NCI-H1417 treated with DMSO at 0.1 percent for 48 hours (cell line): Measurements from ENCODE around the gene SEMA3G.

Experiments
- DNase-seq: peaks from one replicate; lab custom pipeline; 2025; lab: John Stamatoyannopoulos, UW

SEMA3G gene

GRCh38 chr3:52479037-52479876, 34.4 kb upstream of the SEMA3G start:
- no peak for DNase-seq

DNA sequence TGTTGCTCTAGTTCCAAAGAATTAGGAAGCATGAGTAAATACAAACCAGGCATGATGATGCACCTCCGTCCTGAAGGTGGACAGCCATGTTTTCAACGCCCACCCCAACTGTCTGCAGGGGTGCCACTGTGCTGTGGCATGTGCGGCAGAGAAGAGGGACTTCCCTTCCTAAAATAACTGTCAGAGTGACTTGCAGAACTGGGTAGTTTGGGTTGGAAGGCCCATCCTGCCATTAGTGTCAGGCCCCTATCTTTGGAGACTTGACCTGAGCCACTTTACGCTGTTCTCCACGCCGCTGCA, 32.8 kb upstream of the SEMA3G start:
- DNase-seq = no peak

GRCh38 chr3:52477076-52477795, 32.3 kb upstream of the SEMA3G start:
- no peak for DNase-seq

GRCh38 chr3:52473026-52473425, 28.1 kb upstream of the SEMA3G start:
- no peak for DNase-seq

GRCh38 chr3:52472239-52473000, 27.5 kb upstream of the SEMA3G start:
- DNase-seq = no peak

DNA sequence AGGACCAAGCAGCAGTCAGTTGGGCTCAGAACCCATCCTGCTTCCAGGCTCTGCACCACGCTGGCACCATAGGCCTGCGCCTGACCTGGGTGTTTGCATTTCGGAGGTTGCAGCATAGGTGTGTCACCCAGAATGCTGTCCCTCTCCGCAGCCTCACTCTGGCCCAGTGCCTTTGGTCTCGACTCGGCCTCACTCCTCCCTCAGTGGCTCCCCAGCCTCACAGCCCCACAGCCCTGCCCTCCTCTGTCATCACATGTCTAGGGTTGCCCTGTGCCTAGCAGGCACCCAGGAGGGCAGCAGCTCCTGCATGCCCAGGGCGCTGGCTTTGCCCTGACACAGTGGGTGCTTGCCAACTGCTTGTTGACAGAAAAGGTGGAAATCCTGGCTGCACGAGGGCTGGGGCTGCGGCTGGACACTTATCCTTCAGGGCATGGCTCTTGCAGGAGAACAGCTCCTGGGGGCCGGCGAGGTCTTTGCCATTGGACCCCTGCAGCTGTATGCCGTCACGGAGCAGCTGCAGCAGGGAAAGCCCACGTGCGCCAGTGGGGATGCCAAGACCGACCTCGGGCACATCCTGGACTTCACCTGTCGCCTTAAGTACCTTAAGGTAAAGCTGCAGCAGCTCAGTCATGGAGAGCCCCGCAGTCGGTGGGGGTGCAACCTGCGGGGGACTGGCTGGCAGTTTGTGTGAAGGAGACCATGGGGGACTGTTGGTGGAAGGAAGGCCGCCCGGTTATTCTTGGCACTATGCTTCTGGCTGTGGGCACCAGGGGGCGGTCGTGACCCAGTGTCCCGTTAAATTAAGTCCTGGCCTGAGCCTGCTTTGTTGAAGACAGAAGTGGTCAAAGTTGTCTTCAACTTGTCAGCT, 26.7 kb upstream of the SEMA3G start:
- DNase-seq = no peak

DNA sequence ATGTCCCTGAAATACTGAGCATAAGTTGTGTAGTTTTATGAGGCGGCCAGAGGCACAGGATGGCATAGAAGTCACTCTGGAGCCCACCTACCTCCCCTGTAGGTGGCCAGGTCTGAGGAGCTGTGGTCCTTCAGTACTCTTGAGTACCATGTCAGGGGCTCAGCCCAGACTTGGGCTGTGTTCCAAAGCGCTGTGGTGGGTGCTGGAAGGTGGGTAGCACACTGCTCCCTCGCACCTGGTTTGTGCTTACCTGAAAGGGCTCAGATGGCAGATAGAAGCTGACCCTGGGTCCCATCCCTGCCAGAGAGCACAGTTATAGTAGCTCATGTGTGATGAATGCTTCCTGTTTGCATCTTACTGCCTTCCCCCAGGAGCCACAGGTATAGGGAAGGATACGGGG, 26.0 kb upstream of the SEMA3G start:
- DNase-seq = no peak

DNA sequence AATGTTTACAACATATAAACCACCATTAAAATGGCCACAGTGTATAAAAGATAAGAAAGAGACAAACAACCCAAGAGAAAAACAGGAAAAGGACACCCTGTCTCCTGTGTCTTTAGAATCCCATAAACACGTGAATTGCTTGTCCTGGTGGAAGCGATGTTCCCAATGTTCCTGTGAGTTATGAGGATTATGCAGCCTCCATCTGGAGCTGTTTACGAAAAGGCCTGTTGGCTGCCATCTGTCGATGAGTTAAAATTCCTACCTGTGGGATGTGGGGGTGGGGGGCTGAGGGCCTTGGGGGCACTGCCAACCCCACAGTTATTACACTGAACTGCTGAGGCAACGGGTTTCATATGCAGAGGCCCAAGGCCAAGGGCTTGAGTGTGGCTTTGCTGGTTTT, 24.1 kb upstream of the SEMA3G start:
- DNase-seq = no peak

DNA sequence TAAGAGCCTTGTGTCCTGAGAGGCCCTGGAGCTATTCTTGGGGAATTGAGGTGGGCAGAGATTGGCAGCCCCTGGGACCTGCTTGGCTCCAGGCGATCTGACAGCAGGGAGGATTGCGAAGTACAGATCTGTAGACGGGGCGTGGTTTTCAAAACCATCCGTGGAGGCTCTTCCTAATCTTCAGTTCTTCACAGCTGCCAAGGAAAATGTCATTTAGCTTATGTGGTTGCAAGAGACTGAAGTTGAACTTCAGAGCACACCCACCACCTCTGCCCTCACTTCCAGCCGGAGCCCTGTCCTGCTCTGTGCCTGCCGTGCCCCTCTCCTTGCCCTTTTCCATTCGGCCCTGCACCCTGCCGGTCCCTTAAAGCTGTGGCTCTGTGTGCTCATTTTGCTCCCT, 23.4 kb upstream of the SEMA3G start:
- DNase-seq = no peak

- no peak for DNase-seq
These were observed 18.5 kb upstream of the SEMA3G start for GRCh38 chr3:52463416-52463815.

- no peak for DNase-seq
These were observed 17.0 kb upstream of the SEMA3G start for GRCh38 chr3:52461874-52462273.

DNA sequence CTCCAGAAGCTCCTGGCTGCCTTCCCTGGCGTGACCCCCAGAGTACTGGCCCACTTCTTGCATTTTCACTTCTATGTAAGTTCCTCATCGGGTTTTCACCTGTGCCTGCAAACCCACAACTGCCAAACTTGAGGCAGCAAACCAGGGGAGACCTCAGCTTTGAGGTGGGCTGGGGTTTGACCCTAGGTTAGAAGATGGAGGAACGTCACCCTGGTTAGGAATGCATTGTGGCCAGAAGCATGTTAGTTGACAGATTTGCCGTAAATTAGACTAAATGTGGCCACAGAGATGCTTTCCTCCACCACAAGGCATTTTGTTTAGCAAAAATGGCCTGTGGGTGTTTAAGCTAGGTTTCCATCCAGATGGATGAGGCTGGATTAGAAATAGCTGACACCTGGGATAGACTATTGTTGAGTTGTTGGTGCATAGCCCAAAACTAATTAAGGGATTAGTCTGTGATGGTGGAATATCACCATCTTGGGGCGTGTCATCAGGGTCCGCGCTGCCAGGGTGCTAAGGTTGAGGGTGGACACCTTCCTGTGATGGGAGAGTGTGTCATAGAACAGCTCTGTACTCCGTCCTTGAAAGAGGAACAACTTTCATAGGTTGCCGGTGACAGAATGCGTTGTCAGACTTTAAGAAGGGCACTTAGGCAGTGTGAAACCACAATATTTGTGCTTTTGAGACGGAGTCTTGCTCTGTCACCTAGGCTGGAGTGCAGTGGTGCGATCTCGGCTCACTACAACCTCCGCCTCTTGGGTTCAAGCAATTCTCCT, 14.1 kb upstream of the SEMA3G start:
- DNase-seq = no peak

DNA sequence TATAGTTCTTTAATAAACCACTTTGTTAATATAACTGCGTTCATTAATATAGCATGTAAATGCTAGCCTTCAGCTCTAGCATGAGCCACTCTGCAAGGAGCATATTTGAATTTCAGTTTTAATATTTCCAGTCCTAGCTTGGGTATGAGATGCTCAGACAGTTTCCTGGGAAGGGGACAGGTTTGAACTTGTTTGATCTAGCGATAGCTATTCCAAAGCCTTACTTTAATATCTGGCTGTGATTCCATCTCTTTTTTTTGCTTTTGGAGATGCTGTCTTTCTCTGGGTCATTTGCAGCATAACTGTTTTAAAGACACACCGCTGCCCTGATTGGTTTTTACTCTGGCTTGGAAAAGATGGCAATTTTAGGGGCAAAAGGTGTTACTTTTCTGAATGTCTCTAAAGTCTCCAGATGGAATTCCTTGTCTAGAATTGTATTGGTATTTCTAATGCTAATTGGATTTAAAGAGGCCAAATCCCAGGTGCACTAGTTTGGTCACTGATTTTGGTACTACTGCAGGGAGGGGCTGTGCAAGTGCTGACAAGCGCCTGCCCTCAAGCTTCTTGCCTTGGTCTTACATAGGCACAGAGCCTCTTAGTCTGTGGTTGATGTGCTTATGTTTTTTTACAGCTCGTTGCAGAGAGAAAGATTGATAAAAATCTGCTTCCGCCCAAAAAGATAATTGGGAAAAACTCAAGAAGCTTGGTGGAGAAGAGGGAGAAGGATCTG, 13.3 kb upstream of the SEMA3G start:
- DNase-seq = no peak

DNA sequence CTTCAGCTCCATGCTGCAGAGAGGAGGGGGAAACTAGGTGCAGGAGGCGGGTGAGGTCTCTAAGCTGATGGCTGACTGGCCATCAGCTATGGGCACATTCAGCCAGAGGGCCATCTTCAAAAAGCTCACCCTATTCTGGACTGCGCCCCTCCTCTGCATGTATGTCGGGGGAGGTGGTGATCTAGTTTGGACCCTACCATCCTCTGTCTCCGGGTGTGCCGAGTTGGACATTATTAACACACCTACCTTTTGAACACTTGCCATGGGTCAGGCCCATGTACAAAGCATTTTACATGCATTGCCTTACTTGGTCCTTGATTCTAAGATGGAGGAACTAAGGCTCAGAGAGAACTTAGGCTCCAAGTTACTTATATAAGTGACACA, 11.9 kb upstream of the SEMA3G start:
- DNase-seq = no peak

GRCh38 chr3:52456169-52456799, 11.4 kb upstream of the SEMA3G start:
- DNase-seq = no peak

DNA sequence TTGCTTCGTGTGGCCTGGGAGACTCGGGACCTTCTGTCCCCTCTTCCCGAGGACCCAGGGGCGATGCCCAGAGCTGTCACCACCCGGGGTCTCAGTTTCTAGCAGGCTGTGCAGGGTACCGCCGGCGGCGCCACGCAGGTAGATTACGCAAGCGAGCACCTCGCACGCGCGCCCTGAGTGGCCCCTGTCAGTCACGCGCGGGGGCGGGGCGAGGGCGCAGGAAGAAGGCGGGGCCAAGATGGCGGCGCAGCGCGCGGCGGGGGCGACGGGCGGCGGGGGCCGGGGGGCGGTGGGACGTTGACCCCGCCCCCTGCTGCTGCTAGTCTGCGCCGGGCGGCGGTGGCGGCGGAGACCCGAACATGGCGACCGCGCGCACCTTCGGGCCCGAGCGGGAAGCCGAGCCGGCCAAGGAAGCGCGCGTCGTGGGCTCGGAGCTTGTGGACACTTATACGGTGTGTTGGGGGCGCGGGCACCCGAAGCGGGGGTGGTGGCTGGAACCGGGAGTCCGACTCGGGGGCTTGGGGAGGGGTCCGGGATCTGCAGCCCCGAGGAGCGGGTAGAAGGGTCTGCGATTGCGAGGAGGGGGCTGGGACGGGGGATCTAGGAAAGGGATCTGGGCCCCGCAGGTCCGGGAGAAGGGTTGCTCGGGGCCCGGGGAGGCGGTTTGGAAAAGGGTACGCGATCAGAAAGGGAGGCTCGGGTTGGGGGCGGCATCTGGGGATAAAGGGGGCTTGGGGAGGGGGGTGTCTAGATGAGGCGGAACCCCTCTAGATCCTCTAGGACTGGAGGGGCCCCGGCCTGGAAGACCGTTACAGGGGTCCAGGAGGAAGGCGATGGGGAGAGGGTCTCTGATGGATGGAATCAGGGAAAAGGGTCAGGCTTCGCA, 10.6 kb upstream of the SEMA3G start, which contains the start of gene NISCH:
Gene NISCH (plus strand): TSS at position 322 of the 886 bp plus-strand sequence. CDS start 38 bp downstream, at position 360.
- no peak for DNase-seq

DNA sequence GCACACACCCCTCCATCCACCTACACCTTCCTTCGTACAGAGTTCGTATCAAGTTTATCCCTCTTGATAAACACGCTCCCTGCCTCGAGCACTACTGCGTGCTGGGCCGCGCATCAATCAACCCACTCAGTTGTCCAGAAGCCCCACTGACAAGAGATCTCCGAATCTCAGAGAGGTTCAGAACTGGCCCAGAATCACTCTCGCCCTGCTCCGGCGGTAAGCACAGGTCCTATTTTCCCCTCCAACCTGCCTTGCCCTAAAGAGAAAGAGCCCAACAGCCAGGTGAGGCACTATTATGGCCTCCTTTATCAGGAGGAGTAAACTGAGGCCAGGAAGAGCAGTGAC, 10.0 kb upstream of the SEMA3G start:
- DNase-seq = no peak

DNA sequence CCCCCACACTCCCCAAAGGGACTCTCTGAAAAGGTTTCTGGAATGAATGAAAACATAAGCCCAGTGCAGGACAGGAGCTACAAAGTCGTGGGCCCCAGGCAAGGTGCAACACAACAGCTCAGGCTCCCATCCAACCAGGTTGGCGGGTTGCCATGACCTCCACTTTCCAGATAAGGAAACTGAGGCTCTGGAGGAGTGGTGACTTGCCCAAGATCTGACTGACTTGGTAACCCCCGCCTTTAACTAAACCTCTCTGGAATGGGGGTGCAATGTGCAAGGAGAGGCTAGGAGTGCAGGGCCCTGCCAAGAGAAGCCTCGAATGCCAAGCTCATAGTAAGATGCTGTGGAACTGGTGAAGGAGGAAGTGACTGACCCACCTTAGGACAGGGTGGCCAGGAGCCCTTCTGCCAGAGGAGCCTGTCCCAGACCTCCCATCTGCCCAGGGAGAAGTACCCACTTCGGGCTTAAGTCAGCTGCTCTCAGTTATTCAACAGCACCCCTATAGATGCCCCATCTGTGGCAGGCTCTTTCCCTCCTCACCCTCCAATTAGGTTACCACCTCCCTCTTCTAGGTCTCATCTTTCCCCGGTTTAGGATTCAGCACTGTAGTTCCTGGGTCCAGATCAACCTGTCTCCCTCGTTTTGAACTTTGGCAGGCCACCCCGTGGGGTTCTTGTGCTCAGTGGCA, 9.5 kb upstream of the SEMA3G start:
- no peak for DNase-seq
